H4 (cell line): Measurements from ENCODE around the gene DNAH3. TPM values are rescaled to one million over a fixed set of nuclear protein-coding genes. Genes with fewer than 3 reads are reported as not detected.
"Not testable (repeated sequence)": the region's sequence is repeated elsewhere in the genome, so short reads cannot be mapped to it uniquely, and the experiment has no call there.

Experiments
- DNase-seq: peaks from one replicate; pipeline ENCODE4 v3.0.0-alpha.2; 2015; ENCODE audit warnings: low spot score
- total RNA-seq: library from RNA; depleted of rRNA; stranded (reverse); fragments of >200 nt; shearing (Covaris generic); gene quantifications from 2 replicates; pipeline ENCODE4 v1.2.3, GENCODE V29; 2014

DNAH3 gene
- total RNA-seq, 1 experiment from 2014 or later, result 0.17 TPM

GRCh38 chr16:21075252-21075651 is 75.4 kb downstream of the DNAH3 start:
- no peak for DNase-seq

- no peak for DNase-seq
These were observed 77.7 kb downstream of the DNAH3 start for GRCh38 chr16:21072976-21073375.

GRCh38 chr16:21071741-21072140 is 78.9 kb downstream of the DNAH3 start:
- no peak for DNase-seq

- DNase-seq, result no peak
These were observed 80.1 kb downstream of the DNAH3 start for GRCh38 chr16:21070564-21070963.

GRCh38 chr16:21069986-21070385 is 80.7 kb downstream of the DNAH3 start:
- no peak for DNase-seq

- no peak for DNase-seq
These were observed 86.4 kb downstream of the DNAH3 start for GRCh38 chr16:21064203-21064602.

- DNase-seq, result not testable (repeated sequence)
These were observed 87.3 kb downstream of the DNAH3 start for GRCh38 chr16:21063314-21063713.

GRCh38 chr16:21060027-21060510 is 90.6 kb downstream of the DNAH3 start:
- DNase-seq, result no peak

- DNase-seq, result no peak
These were observed 92.8 kb downstream of the DNAH3 start for GRCh38 chr16:21057875-21058274.

GRCh38 chr16:21056396-21056795 is 94.2 kb downstream of the DNAH3 start:
- no peak for DNase-seq

- not testable (repeated sequence) for DNase-seq
These were observed 94.9 kb downstream of the DNAH3 start for GRCh38 chr16:21055738-21056137.

- no peak for DNase-seq
These were observed 97.1 kb downstream of the DNAH3 start for GRCh38 chr16:21053590-21053989.

GRCh38 chr16:21048091-21048912 is 102.3 kb downstream of the DNAH3 start:
- DNase-seq, result not testable (repeated sequence)

GRCh38 chr16:21038197-21038596 is 112.4 kb downstream of the DNAH3 start:
- no peak for DNase-seq

- DNase-seq, result no peak
These were observed 112.9 kb downstream of the DNAH3 start for GRCh38 chr16:21037736-21038135.

GRCh38 chr16:21037168-21037567 is 113.5 kb downstream of the DNAH3 start:
- DNase-seq, result no peak

GRCh38 chr16:21036471-21036870 is 114.2 kb downstream of the DNAH3 start:
- DNase-seq, result no peak

GRCh38 chr16:21033704-21034103 is 116.9 kb downstream of the DNAH3 start:
- DNase-seq, result no peak

- DNase-seq, result no peak
These were observed 117.4 kb downstream of the DNAH3 start for GRCh38 chr16:21033264-21033663.

GRCh38 chr16:21028728-21029127 is 121.9 kb downstream of the DNAH3 start:
- DNase-seq, result no peak

- no peak for DNase-seq
These were observed 123.8 kb downstream of the DNAH3 start for GRCh38 chr16:21026846-21027245.

GRCh38 chr16:21023509-21024202 is 127.0 kb downstream of the DNAH3 start:
- DNase-seq, result no peak

GRCh38 chr16:21021316-21021715 is 129.3 kb downstream of the DNAH3 start:
- no peak for DNase-seq
